SK-N-SH treated with all-trans-retinoic acid at 6 μM for 48 hours (cell line): ENCODE measurements around the gene C16orf82.

Experiments
- ARNTL ChIP-seq: fragments of 450-650 bp; formaldehyde crosslinking; IDR thresholded peaks from 2 replicates; pipeline ENCODE4 v1.5.0; 2020; ENCODE audit warnings: low read depth, mild to moderate bottlenecking, moderate library complexity, borderline replicate concordance
- GLIS3 ChIP-seq: fragments of 250-450 bp; sonication (Bioruptor Pico); IDR thresholded peaks from 2 replicates; pipeline ENCODE4 v1.5.0; 2020; ENCODE audit warnings: mild to moderate bottlenecking, moderate library complexity
- RARB ChIP-seq: fragments of 250-450 bp; sonication (Bioruptor Pico); IDR thresholded peaks from 2 replicates; pipeline ENCODE4 v1.8.0; 2021; ENCODE audit warnings: mild to moderate bottlenecking, moderate library complexity

DNA sequence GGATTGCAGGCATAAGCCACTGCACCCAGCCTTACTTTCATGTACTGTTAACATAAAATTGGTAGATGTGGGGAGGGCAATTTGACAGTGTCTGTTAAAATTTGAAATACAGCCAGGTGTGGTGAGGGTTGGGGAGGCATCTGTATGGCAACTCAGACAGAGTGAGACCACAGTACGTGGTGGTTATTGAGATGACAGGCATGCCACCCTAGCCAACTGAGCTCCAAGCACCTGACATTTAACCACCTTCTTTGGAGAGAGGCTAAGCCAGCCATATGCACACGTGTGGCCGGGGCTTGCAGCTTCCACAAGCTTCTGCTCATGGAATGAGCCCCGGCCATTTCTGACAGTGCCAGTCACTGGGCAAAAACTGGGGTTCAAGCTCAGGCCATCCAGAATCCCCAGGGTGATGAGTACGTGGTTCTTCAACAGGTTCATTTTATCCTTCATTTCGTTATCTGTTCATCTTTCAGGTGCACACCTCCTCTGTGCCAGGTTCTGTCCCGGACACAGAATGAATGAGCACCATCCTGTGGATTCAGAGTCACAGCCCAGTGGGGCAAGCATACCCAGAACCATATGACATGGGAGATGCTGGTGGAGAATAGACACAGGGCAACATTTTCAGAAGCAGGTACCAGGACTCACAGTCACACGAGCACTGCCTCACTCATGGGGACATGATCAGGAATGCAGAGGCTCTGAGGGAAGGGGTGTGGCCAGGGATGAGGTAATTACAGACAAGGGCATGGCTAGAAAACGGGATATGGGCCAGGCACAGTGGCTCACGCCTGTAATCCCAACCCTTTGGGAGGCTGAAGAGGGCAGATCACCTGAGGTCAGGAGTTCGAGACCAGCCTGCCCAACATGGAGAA is 36.2 kb downstream of the C16orf82 start:
- no peak for TF ChIP-seq GLIS3 (CRISPR knock-in tag)
- no peak for TF ChIP-seq RARB
- no peak for TF ChIP-seq ARNTL
